Left colon (tissue), 2 donors: ENCODE results near the gene PCDH19. TPM values are rescaled to one million over a fixed set of nuclear protein-coding genes. Genes with fewer than 3 reads are reported as not detected.
A peak's percentile ranks its signal among the peaks of the same experiment; 100 is the strongest.

ENCODE experiments used
- ATAC-seq: fragments of 200-7000 bp; cut with Tn5 transposase; one replicate; pipeline ENCODE4 v1.9.1; 2020; ENCODE audit warnings: mild to moderate bottlenecking, moderate library complexity
- DNase-seq, 2 donors: peaks; one replicate each; pipeline ENCODE4 v3.0.0-alpha.2; 2020
- intact Hi-C, 2 donors: fragments of 100-400 bp; cut with DNase I in 1 of 2; cut with micrococcal nuclease in 1 of 2; formaldehyde crosslinking; loops; one replicate each; pipeline versions ENCODE4 v1.11.2 to v1.14.0; 2022; cut with DNase I, micrococcal nuclease
- total RNA-seq, 2 donors: library from RNA; stranded (reverse); fragmentation: NEBNext Ultra II Directional; extraction: Animal tissue kit (Norgen Biotek cat#: 25700); gene quantifications; one replicate each; pipeline ENCODE4 v1.2.1, GENCODE V29; 2021
- donor health status: DM: no; HTN: no; CAD: no.
- donor health status: DM: yes; HTN: yes; CAD: no.

The PCDH19 gene
- total RNA-seq, 2 donors from 2014 or later: 0.43 to 1.1 TPM

GRCh38 chrX:100407784-100408712 is 2.0 kb downstream of the PCDH19 start:
- ATAC-seq (no peak), DNase-seq (peak in 1 of 2 donors; percentile 8)
- intact Hi-C loops: no loop called here

- intact Hi-C loops: no loop called here
- DNase-seq (no peak), ATAC-seq (no peak)
Observed at GRCh38 chrX:100407147-100407783, 2.8 kb downstream of the PCDH19 start.

- DNase-seq (no peak), ATAC-seq (no peak)
- intact Hi-C loops: no loop called here
Observed at GRCh38 chrX:100405424-100405823, 4.6 kb downstream of the PCDH19 start.

- no peak for ATAC-seq
- intact Hi-C loops: no loop called here
Observed at GRCh38 chrX:100404851-100405250, 5.2 kb downstream of the PCDH19 start.

GRCh38 chrX:100395781-100396180 is 14.3 kb downstream of the PCDH19 start:
- ATAC-seq (no peak), DNase-seq (no peak)
- intact Hi-C loops: no loop called here

More at GRCh38 chrX:100404851-100405250, 5.2 kb downstream of the PCDH19 start:
- no peak for DNase-seq

GRCh38 chrX:100381619-100382018 is 28.5 kb downstream of the PCDH19 start:
- no peak for DNase-seq
- intact Hi-C loops: no loop called here
- ATAC-seq: no peak

- DNase-seq (no peak), ATAC-seq (peak; percentile 35)
- intact Hi-C loops: no loop called here
Observed at GRCh38 chrX:100379388-100379986, 30.6 kb downstream of the PCDH19 start.

- DNase-seq (no peak), ATAC-seq (no peak)
- intact Hi-C loops: no loop called here
Observed at GRCh38 chrX:100377826-100378225, 32.2 kb downstream of the PCDH19 start.

- intact Hi-C loops: no loop called here
- no peak for ATAC-seq
- no peak for DNase-seq
Observed at GRCh38 chrX:100376576-100376975, 33.5 kb downstream of the PCDH19 start.

- ATAC-seq: no peak
- intact Hi-C loops: no loop called here
- no peak for DNase-seq
Observed at GRCh38 chrX:100373673-100374072, 36.4 kb downstream of the PCDH19 start.

- ATAC-seq (peak; percentile 54), DNase-seq (peak in 1 of 2 donors; percentile 5)
- intact Hi-C loops: no loop called here
Observed at GRCh38 chrX:100368167-100368566, 41.9 kb downstream of the PCDH19 start.

GRCh38 chrX:100363896-100364295 is 46.2 kb downstream of the PCDH19 start:
- no peak for ATAC-seq
- intact Hi-C loops: no loop called here
- DNase-seq: no peak

- intact Hi-C loops: no loop called here
- no peak for DNase-seq
- no peak for ATAC-seq
Observed at GRCh38 chrX:100358766-100359165, 51.3 kb downstream of the PCDH19 start.

GRCh38 chrX:100356351-100356896 is 53.6 kb downstream of the PCDH19 start:
- no peak for ATAC-seq
- intact Hi-C loops: no loop called here
- no peak for DNase-seq

- intact Hi-C loops: no loop called here
- DNase-seq (no peak), ATAC-seq (no peak)
Observed at GRCh38 chrX:100355680-100356079, 54.4 kb downstream of the PCDH19 start.

GRCh38 chrX:100353326-100353725 is 56.7 kb downstream of the PCDH19 start:
- no peak for ATAC-seq
- intact Hi-C loops: no loop called here
- no peak for DNase-seq

GRCh38 chrX:100350704-100351489 is 59.2 kb downstream of the PCDH19 start:
- DNase-seq: no peak
- intact Hi-C loops: no loop called here
- ATAC-seq: no peak

GRCh38 chrX:100349391-100349790 is 60.7 kb downstream of the PCDH19 start:
- ATAC-seq (no peak), DNase-seq (no peak)
- intact Hi-C loops: no loop called here

GRCh38 chrX:100341142-100341510 is 68.9 kb downstream of the PCDH19 start:
- intact Hi-C loops: no loop called here
- no peak for ATAC-seq

More at GRCh38 chrX:100341142-100341510, 68.9 kb downstream of the PCDH19 start:
- DNase-seq: no peak
